OCI-LY1 (cell line): Measurements from ENCODE around the gene TMEM222.

ENCODE experiments used
- H2AFZ ChIP-seq: fragments of 200-600 bp; sonication (generic), shearing (Covaris generic); 2 replicates; pipeline ENCODE4 v1.6.0; 2014; ENCODE audit warnings: antibody characterized with exemption, mild to moderate bottlenecking, low read length
- H3F3A ChIP-seq: fragments of 200-600 bp; sonication (generic), shearing (Covaris generic); 2 replicates; pipeline ENCODE4 v1.6.0; 2014; ENCODE audit warnings: mild to moderate bottlenecking, antibody characterized with exemption, low read length, moderate library complexity; ENCODE audit not compliant: insufficient read depth
- H3K27ac ChIP-seq: fragments of 200-600 bp; sonication (generic); 2 replicates; pipeline ENCODE4 v1.5.1; 2014; ENCODE audit warnings: low read length, mixed run types, mild to moderate bottlenecking, low read depth; ENCODE audit not compliant: poor library complexity, severe bottlenecking
- H3K27me3 ChIP-seq: fragments of 200-600 bp; sonication (generic); 2 replicates; pipeline ENCODE4 v1.6.0; 2014; ENCODE audit warnings: antibody characterized with exemption, mild to moderate bottlenecking, low read length, moderate library complexity; ENCODE audit not compliant: insufficient read depth
- H3K36me3 ChIP-seq: fragments of 200-600 bp; sonication (generic); 2 replicates; pipeline ENCODE4 v1.6.1; 2014; ENCODE audit warnings: mild to moderate bottlenecking, antibody characterized with exemption, low read length, moderate library complexity, mixed read lengths; ENCODE audit not compliant: insufficient read depth
- H3K4me1 ChIP-seq: fragments of 200-600 bp; sonication (generic); 2 replicates; pipeline ENCODE4 v1.5.1; 2014; ENCODE audit warnings: mild to moderate bottlenecking, low read length, moderate library complexity; ENCODE audit not compliant: insufficient read depth, severe bottlenecking
- H3K4me2 ChIP-seq: fragments of 200-600 bp; sonication (generic), shearing (Covaris generic); 2 replicates; pipeline ENCODE4 v1.6.1; 2014; ENCODE audit warnings: low read length
- H3K4me3 ChIP-seq: fragments of 200-600 bp; sonication (generic); 2 replicates; pipeline ENCODE4 v1.5.1; 2014; ENCODE audit warnings: low read length, low read depth, mild to moderate bottlenecking, mixed read lengths; ENCODE audit not compliant: poor library complexity, severe bottlenecking
- H3K79me2 ChIP-seq: fragments of 200-600 bp; shearing (Covaris generic); 2 replicates; pipeline ENCODE4 v1.6.1; 2016; ENCODE audit warnings: mixed run types, low read length, mixed read lengths; ENCODE audit not compliant: insufficient read depth
- H3K9ac ChIP-seq: fragments of 200-600 bp; sonication (generic), shearing (Covaris generic); 2 replicates; pipeline ENCODE4 v1.6.1; 2014; ENCODE audit warnings: mild to moderate bottlenecking, low read length, mixed read lengths
- H3K9me2 ChIP-seq: fragments of 200-600 bp; sonication (generic), shearing (Covaris generic); 2 replicates; pipeline ENCODE4 v1.6.1; 2014; ENCODE audit warnings: low read depth, mild to moderate bottlenecking, low read length, mixed read lengths
- H3K9me3 ChIP-seq: fragments of 200-600 bp; shearing (Covaris generic); 2 replicates; pipeline ENCODE4 v1.6.1; 2014; ENCODE audit warnings: low read length, mixed read lengths
- H4K20me1 ChIP-seq: fragments of 200-600 bp; sonication (generic), shearing (Covaris generic); 2 replicates; pipeline ENCODE4 v1.6.0; 2016; ENCODE audit warnings: mild to moderate bottlenecking, low read length; ENCODE audit not compliant: insufficient read depth
- EZH2 ChIP-seq: fragments of 200-600 bp; sonication (generic), shearing (Covaris generic); IDR thresholded peaks from 2 replicates; pipeline ENCODE4 v1.8.0; 2017; ENCODE audit warnings: borderline replicate concordance, mixed run types, mild to moderate bottlenecking, antibody characterized with exemption, low read length, moderate library complexity, mixed read lengths
- TF ChIP-seq, protein P1 (sequence below): fragments of 200-600 bp; sonication (generic), shearing (Covaris generic); IDR thresholded peaks from 2 replicates; pipeline ENCODE4 v1.5.1; 2017; ENCODE audit warnings: mild to moderate bottlenecking, antibody characterized with exemption, low read length, moderate library complexity, mixed read lengths

The TMEM222 gene

GRCh38 chr1:27349784-27350662 is 28.1 kb downstream of the TMEM222 start:
- Histone ChIP-seq H4K20me1 (no peaks in the 10 kb centered on the region), H3K9ac (no peak overlapping the region), H3K4me1 (peaks cover 7% of the 10 kb centered on the region), H3K4me3 (no peak overlapping the region), H3K4me2 (no peak overlapping the region), H3K27me3 (no peaks in the 10 kb centered on the region), H2AFZ (no peak overlapping the region), H3K36me3 (no peaks in the 10 kb centered on the region), H3K27ac (no peak overlapping the region), H3F3A (no peaks in the 10 kb centered on the region), H3K79me2 (no peaks in the 10 kb centered on the region), H3K9me2 (no peaks in the 10 kb centered on the region), H3K9me3 (no peaks in the 10 kb centered on the region)
- TF ChIP-seq, protein P1, sequence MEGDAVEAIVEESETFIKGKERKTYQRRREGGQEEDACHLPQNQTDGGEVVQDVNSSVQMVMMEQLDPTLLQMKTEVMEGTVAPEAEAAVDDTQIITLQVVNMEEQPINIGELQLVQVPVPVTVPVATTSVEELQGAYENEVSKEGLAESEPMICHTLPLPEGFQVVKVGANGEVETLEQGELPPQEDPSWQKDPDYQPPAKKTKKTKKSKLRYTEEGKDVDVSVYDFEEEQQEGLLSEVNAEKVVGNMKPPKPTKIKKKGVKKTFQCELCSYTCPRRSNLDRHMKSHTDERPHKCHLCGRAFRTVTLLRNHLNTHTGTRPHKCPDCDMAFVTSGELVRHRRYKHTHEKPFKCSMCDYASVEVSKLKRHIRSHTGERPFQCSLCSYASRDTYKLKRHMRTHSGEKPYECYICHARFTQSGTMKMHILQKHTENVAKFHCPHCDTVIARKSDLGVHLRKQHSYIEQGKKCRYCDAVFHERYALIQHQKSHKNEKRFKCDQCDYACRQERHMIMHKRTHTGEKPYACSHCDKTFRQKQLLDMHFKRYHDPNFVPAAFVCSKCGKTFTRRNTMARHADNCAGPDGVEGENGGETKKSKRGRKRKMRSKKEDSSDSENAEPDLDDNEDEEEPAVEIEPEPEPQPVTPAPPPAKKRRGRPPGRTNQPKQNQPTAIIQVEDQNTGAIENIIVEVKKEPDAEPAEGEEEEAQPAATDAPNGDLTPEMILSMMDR, result no peak
- no peak for TF ChIP-seq EZH2

DNA sequence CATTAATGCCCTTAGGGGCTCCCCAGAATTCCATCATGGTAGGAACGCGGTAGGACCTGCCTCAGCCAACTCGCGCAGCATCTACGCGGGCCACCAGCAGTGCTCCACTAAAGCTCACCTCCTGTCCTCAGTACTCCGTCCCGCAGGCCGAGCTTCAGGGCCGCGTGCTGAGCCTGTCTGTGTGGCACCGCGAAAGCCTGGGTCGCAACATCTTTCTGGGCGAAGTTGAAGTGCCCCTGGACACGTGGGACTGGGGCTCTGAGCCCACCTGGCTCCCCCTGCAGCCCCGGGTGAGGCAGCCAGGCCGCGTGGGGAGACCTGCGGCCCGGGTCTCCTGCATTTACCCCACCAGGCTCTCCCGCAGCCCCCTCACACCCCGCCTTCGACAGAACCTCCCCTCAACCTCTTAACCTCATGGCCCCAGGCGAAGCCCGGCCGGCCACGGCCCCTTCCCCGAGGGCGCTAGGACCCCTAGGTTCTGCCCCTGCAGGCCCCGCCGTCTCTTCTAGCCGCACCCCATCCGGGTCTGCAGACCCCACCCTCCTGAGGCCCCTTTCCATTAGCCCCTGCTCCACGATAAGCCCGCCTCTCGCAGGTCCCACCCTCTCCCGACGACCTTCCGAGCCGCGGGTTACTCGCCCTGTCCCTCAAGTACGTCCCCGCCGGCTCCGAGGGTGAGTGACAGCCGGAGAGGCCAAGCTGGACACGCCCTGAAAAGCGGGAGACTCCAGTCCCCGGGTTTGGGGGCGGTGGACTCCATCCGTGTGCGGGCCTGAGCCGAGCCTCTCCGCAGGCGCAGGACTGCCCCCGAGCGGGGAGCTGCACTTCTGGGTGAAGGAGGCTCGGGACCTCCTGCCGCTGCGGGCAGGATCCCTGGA is 28.9 kb downstream of the TMEM222 start:
- Histone ChIP-seq H3K4me1 (peaks cover 16% of the 10 kb centered on the region), H3K4me2 (no peak overlapping the region), H3K36me3 (no peaks in the 10 kb centered on the region), H3K9me2 (no peaks in the 10 kb centered on the region), H2AFZ (no peak overlapping the region), H3K4me3 (no peak overlapping the region), H3F3A (no peaks in the 10 kb centered on the region), H3K9ac (no peak overlapping the region), H4K20me1 (no peaks in the 10 kb centered on the region), H3K27me3 (no peaks in the 10 kb centered on the region), H3K79me2 (no peaks in the 10 kb centered on the region), H3K9me3 (no peaks in the 10 kb centered on the region), H3K27ac (no peak overlapping the region)
- no peak for TF ChIP-seq EZH2
- TF ChIP-seq, protein P1, result no peak

- Histone ChIP-seq H2AFZ (no peak overlapping the region), H3K4me3 (no peak overlapping the region), H3K36me3 (no peaks in the 10 kb centered on the region), H3F3A (no peaks in the 10 kb centered on the region), H3K27ac (no peak overlapping the region), H3K9me2 (no peaks in the 10 kb centered on the region), H3K4me1 (peaks cover 23% of the 10 kb centered on the region), H3K9me3 (no peaks in the 10 kb centered on the region), H3K4me2 (no peak overlapping the region), H3K9ac (no peak overlapping the region), H3K27me3 (no peaks in the 10 kb centered on the region), H3K79me2 (no peaks in the 10 kb centered on the region), H4K20me1 (no peaks in the 10 kb centered on the region)
- TF ChIP-seq, protein P1, result no peak
- TF ChIP-seq EZH2, result no peak
Measured at GRCh38 chr1:27351541-27352107, 29.7 kb downstream of the TMEM222 start.
